Measurements from ENCODE around the gene GMPR2.

GMPR2 gene

GRCh38 chr14:24251880-24252288 lies 19.2 kb downstream of the GMPR2 start:
- no peak for DNase-seq (ENCODE audit: low read depth, low spot score)
- H3K9ac ChIP-seq (ENCODE audit: insufficient read length) = no peak overlapping the region
- no peaks in the 10 kb centered on the region for H3K36me3 ChIP-seq (ENCODE audit: insufficient read depth, low read length)
- no peaks in the 10 kb centered on the region for H3K9me3 ChIP-seq (ENCODE audit: low read depth, low read length)
- no peak overlapping the region for H3K4me3 ChIP-seq
- H3K27ac ChIP-seq = no peak overlapping the region
- no peak for TF ChIP-seq POLR2AphosphoS5 (IDR thresholded peaks at IDR 0.05; ENCODE audit: borderline replicate concordance, low read depth, low read length)
- TF ChIP-seq FOXP2 (optimal IDR thresholded peaks at IDR 0.05; ENCODE audit: control extremely low read depth, extremely low read length, insufficient read depth) = no peak
- no peak for TF ChIP-seq EZH2 (IDR thresholded peaks at IDR 0.05)

GRCh38 chr14:24252289-24253124 lies 19.8 kb downstream of the GMPR2 start:
- TF ChIP-seq FOXP2 (optimal IDR thresholded peaks at IDR 0.05; ENCODE audit: control extremely low read depth, extremely low read length, insufficient read depth) (no peak), EZH2 (IDR thresholded peaks at IDR 0.05) (no peak), POLR2AphosphoS5 (IDR thresholded peaks at IDR 0.05; ENCODE audit: borderline replicate concordance, low read depth, low read length) (no peak)
- Histone ChIP-seq H3K9me3 (ENCODE audit: low read depth, low read length) (no peaks in the 10 kb centered on the region), H3K4me3 (no peak overlapping the region), H3K27ac (no peak overlapping the region), H3K9ac (ENCODE audit: insufficient read length) (no peak overlapping the region), H3K36me3 (ENCODE audit: insufficient read depth, low read length) (no peaks in the 10 kb centered on the region)
- DNase-seq (ENCODE audit: low read depth, low spot score) = no peak

- Histone ChIP-seq H3K4me3 (no peak overlapping the region), H3K27ac (no peak overlapping the region), H3K36me3 (ENCODE audit: insufficient read depth, low read length) (no peaks in the 10 kb centered on the region), H3K9me3 (ENCODE audit: low read depth, low read length) (no peaks in the 10 kb centered on the region), H3K9ac (ENCODE audit: insufficient read length) (no peak overlapping the region)
- DNase-seq (ENCODE audit: low read depth, low spot score) = no peak
- no peak for TF ChIP-seq FOXP2 (optimal IDR thresholded peaks at IDR 0.05; ENCODE audit: control extremely low read depth, extremely low read length, insufficient read depth)
- TF ChIP-seq EZH2 (IDR thresholded peaks at IDR 0.05) = no peak
- no peak for TF ChIP-seq POLR2AphosphoS5 (IDR thresholded peaks at IDR 0.05; ENCODE audit: borderline replicate concordance, low read depth, low read length)
Observed at GRCh38 chr14:24253936-24254335, 21.2 kb downstream of the GMPR2 start.

DNA sequence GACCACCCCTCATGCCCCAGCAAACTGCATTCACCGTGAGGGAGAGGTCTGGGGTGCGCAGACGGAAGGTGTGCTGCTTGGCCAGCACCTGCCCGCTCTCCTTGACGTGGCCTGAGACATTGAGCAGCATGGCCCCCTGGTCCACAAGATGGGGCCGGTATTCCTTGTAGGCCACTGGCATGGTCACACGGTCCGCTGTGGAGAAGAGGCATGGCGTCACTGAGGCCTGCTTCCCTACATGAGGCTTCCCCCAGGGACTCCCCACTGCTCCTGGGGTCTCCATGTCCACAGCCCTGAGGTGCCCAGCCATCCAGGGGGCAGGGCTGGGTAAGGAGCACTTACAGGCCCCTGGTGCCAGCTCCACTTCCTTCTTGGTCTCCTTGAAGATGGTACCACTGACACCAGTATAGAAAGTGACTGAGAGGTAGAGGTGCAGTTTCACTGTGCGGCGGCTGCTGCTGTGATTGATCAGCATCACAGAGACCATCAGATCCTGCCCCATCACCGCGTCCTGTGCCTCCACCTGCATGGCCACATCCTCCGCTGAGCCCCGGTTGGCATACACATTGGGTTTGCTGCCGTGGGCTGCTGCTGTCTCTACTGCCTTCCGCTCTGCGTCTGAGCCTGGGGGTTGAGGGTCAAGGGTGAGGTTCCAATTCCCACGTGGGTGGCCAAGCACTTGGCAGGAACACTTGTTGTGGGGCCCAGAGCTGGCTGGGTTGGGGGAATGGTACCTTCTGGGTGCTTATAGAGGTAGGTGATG lies 22.1 kb downstream of the GMPR2 start:
- Histone ChIP-seq H3K9ac (ENCODE audit: insufficient read length) (no peak overlapping the region), H3K4me3 (no peak overlapping the region), H3K36me3 (ENCODE audit: insufficient read depth, low read length) (no peaks in the 10 kb centered on the region), H3K9me3 (ENCODE audit: low read depth, low read length) (no peaks in the 10 kb centered on the region), H3K27ac (no peak overlapping the region)
- no peak for DNase-seq (ENCODE audit: low read depth, low spot score)
- TF ChIP-seq FOXP2 (optimal IDR thresholded peaks at IDR 0.05; ENCODE audit: control extremely low read depth, extremely low read length, insufficient read depth) = no peak

- no peak overlapping the region for H3K9ac ChIP-seq (ENCODE audit: insufficient read length)
- no peak overlapping the region for H3K4me3 ChIP-seq
- DNase-seq (ENCODE audit: low read depth, low spot score) = no peak
- no peak for TF ChIP-seq FOXP2 (optimal IDR thresholded peaks at IDR 0.05; ENCODE audit: control extremely low read depth, extremely low read length, insufficient read depth)
- no peak for TF ChIP-seq POLR2AphosphoS5 (IDR thresholded peaks at IDR 0.05; ENCODE audit: borderline replicate concordance, low read depth, low read length)
- TF ChIP-seq EZH2 (IDR thresholded peaks at IDR 0.05) = no peak
- no peaks in the 10 kb centered on the region for H3K9me3 ChIP-seq (ENCODE audit: low read depth, low read length)
- no peaks in the 10 kb centered on the region for H3K36me3 ChIP-seq (ENCODE audit: insufficient read depth, low read length)
- no peak overlapping the region for H3K27ac ChIP-seq
Observed at GRCh38 chr14:24255438-24255837, 22.7 kb downstream of the GMPR2 start.

DNA sequence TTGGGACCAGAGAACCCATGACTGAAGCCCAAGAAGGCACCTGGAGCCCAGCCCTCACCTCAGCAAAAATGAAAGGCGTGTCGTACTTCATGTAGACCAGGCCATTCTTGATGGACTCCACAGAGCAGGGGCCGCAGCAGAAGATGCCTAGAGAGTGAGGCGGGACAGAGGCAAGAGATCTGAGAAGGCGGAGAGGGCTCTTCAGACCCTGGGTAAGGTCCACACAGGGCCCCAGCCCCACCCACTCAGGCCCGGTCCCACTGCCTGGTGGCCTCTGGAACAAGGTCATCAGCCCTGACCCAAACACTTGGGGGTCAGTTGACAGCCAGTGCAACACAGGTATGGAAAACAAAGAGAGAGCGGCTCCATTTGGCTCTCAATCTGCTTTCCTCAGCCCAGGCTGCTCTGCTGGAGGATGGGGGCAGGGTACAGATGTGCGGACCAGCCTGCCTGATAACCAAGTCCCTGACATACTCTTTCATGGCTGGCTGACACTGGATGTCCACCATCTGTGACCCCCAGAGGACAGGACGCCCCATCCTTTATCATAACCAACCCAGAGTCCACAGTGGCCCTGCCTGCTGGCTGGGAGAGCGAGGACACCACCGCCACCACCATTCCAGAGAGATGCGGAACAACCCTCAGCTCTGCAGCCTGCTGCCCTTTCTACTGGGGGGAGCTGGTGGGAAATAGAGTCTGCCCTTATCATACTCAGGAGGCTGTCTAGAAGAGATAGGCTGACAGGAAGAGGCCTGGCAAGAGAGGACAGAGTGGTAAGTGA lies 23.4 kb downstream of the GMPR2 start:
- TF ChIP-seq EZH2 (IDR thresholded peaks at IDR 0.05) (no peak), POLR2AphosphoS5 (IDR thresholded peaks at IDR 0.05; ENCODE audit: borderline replicate concordance, low read depth, low read length) (no peak), FOXP2 (optimal IDR thresholded peaks at IDR 0.05; ENCODE audit: control extremely low read depth, extremely low read length, insufficient read depth) (no peak)
- no peak for DNase-seq (ENCODE audit: low read depth, low spot score)
- Histone ChIP-seq H3K9ac (ENCODE audit: insufficient read length) (no peak overlapping the region), H3K27ac (no peak overlapping the region), H3K9me3 (ENCODE audit: low read depth, low read length) (no peaks in the 10 kb centered on the region), H3K36me3 (ENCODE audit: insufficient read depth, low read length) (no peaks in the 10 kb centered on the region), H3K4me3 (no peak overlapping the region)

DNA sequence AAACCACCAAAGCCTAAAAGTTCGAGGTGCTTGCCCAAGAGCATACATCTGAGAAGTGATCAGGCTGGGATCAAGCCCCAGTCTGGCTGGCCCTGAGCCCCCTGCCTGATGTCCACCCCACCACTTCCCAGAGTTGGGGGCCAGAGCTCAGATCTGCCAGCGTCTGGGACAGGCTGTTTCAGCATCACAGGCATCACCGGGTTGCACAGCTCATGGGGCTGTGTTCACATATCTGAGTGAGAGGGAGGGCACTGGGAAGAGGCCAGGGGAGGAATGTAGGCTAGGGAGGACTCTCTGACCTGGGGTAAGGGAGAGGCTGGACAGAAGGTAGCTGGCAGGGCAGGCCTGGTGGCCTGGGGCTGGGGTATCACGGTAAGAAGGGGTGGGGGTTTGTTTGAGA lies 24.2 kb downstream of the GMPR2 start:
- TF ChIP-seq POLR2AphosphoS5 (IDR thresholded peaks at IDR 0.05; ENCODE audit: borderline replicate concordance, low read depth, low read length) = no peak
- no peak for TF ChIP-seq EZH2 (IDR thresholded peaks at IDR 0.05)
- TF ChIP-seq FOXP2 (optimal IDR thresholded peaks at IDR 0.05; ENCODE audit: control extremely low read depth, extremely low read length, insufficient read depth) = no peak

GRCh38 chr14:24258119-24258518 lies 25.4 kb downstream of the GMPR2 start:
- Histone ChIP-seq H3K9ac (ENCODE audit: insufficient read length) (no peak overlapping the region), H3K4me3 (no peak overlapping the region), H3K27ac (no peak overlapping the region), H3K9me3 (ENCODE audit: low read depth, low read length) (no peaks in the 10 kb centered on the region), H3K36me3 (ENCODE audit: insufficient read depth, low read length) (no peaks in the 10 kb centered on the region)
- DNase-seq (ENCODE audit: low read depth, low spot score) = no peak
- TF ChIP-seq FOXP2 (optimal IDR thresholded peaks at IDR 0.05; ENCODE audit: control extremely low read depth, extremely low read length, insufficient read depth) = no peak

More for the DNA sequence above, 24.2 kb downstream of the GMPR2 start:
- Histone ChIP-seq H3K9ac (ENCODE audit: insufficient read length) (no peak overlapping the region), H3K4me3 (no peak overlapping the region), H3K9me3 (ENCODE audit: low read depth, low read length) (no peaks in the 10 kb centered on the region), H3K27ac (no peak overlapping the region), H3K36me3 (ENCODE audit: insufficient read depth, low read length) (no peaks in the 10 kb centered on the region)
- DNase-seq (ENCODE audit: low read depth, low spot score) = no peak
